HG03469 (cell line): Measurements from ENCODE around the gene PTGR1.
"Not testable (repeated sequence)": the region's sequence is repeated elsewhere in the genome, so short reads cannot be mapped to it uniquely, and the experiment has no call there.

Source experiments
- ATAC-seq: cut with Tn5 transposase; IDR thresholded peaks from one replicate; pipeline ENCODE4 v1.9.1; 2021; ENCODE audit warnings: mild to moderate bottlenecking, moderate library complexity, moderate number of reproducible peaks; ENCODE audit not compliant: unreplicated experiment

Gene PTGR1

DNA sequence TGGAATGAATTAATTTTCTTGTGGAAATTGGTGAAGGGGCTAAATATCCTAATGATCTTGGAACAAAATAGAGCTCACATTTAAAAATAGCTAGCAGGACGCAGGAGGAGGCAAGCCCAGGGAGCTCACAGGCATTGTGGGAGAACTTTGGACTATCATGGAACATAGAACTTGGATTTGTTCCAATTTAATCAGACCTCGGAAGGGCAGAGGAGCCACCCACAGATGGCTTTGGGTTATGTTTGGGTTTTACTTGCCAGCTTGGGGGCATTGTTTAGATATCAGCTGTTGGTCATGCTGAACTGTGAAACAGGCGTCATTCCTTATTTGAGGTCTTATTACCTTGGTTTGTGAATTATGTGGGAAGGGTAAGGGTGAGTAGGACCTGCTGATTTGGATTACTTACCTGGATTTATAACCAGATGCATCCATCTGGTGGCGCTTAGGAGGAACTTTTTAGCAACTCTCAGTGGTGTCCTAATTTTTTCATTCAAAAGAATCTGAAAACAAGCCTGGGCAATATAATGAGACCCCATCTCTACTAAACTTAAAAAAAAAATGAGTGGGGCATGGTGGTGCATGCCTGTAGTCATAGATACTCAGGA is 14.1 kb upstream of the PTGR1 start:
- ATAC-seq = no peak

DNA sequence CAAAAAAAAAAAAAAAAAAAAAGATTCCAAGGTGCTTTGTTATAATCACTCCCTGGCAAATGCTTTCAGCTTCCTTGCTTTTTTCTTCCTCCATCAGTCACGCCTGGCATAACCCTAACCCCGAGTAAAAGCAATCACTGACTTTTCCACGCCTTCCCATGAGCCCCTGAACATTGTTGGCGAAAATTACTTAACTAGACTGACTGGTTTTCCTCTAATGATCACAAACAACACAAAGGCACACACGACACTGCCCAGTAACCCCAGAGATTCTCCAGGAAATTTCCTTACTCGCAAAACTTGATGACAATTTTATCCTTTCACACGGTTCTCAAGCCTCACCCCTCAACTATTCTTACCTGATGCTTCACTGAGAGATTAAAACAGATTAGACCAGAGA is 11.4 kb upstream of the PTGR1 start:
- no peak for ATAC-seq

GRCh38 chr9:111610149-111610548 is 10.7 kb upstream of the PTGR1 start:
- ATAC-seq = no peak

DNA sequence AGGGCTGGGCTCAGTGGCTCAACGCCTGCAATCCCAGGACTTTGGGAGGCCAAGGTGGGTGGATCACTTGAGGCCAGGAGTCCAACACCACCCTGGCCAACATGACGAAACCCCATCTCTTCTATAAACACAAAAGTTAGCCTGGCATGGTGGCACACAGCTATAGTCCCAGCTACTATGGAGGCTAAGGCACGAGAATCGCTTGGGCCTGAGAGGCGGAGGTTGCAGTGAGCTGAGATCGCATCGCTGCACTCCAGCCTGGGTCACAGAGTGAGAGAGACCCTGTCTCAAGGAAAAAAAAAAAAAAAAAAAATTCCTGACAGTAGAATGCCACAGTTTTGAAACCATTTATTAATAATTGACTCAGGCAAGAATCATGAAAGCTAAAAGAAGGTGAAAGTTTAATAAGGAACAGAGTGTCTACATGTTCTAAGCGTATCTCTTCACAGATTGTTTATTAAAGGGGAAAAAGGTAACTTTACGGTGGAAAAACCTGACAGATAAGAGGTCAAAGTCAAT is 5.7 kb upstream of the PTGR1 start:
- no peak for ATAC-seq

DNA sequence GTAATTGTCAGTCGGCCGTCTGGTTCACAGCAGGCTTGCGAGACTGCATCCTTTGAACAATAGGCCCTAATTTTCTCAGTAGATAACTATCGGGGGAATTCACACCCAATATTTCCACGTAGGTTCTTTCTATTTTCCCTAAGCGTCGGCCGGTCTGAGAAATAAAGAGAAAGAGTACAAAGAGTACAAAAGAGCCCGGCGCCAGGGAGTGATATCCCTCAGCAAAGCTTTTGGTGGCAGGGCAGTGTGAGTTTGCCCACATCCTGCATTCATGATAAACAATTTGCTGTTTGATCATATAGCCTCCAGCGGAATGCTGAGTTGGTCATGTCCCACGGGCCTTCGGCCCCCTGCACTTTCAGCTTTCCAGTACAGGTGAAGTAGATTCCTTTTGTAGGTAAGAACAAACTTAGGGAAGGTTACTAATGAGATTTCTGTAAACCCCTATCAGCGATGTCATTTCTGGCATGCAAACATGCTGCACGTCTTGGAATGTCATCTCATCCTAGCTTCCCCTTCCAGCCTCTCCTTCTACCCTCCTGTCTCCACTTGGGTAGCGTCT is 4.7 kb upstream of the PTGR1 start:
- ATAC-seq = no peak

DNA sequence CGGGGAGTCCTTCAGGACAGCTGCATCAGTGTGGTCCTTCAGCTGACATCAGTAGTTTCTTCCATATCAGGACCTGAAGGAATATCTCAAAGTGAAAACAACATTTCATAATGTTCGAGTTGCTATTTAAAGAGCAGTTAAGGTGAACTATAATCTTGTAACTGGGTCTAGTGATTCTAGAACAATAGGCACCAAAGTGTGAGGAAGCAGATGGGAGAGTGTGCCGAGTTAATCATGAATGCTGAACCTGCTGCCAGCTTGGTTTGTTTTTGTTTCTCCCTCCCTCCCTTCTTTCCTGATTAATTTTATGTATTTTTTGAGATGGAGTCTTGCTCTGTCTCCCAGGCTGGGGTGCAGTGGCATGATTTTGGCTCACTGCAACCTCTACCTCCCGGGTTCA is 3.6 kb upstream of the PTGR1 start:
- no peak for ATAC-seq

DNA sequence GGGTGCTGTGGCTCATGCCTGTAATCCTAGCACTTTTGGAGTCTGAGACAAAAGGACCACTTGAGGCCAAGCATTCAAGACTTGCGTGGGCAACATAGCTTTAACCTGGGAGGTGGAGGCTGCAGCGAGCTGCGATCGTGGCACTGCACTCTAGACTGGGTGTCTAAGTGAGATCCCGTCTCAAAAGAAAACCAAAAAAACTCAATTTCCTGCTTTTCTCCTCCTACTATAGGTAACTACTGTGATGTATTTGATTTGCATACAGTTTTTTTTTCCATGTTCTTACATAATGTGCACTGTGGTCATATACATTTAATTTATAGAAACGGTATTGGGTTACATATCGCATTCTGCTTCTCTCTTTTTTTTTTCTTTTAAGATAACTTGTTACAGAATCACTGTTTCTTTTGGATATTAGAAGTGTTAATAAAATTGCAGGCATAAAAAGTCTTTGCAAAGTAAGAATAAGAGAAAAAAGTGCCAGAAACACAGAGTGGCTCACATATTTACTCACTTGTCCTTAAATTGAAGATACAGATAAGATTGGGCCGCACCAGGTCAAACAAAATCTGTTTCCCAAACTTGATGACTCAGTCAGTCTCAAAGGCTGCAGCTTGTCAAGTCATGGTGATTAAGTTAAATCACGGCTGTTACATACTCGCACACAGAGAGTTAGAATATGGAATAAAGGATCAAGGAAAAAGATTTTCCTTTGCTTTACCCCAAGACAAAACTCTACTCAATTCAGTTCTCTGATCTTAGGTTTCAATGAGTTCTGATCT is 2.0 kb upstream of the PTGR1 start:
- no peak for ATAC-seq

DNA sequence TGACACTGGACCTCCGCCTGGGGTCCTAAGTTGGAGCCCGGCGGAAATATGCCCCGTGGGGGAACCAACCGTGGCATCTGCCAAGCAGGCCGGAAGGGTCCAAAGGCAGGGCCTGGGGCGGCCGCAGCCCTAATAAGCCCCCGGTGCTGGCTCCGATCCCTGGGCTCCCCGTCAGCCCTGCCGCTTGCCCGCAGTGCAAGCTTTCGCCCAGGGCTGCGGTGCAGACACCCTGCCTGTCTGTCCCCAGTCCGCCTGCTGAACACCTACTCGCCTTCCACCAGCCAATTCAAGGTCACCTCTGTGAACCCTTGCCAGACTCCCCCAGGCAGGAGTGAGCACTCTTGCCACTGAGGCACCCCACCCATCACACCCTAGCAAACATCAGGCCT is 502 bp upstream of the PTGR1 start:
- no peak for ATAC-seq

DNA sequence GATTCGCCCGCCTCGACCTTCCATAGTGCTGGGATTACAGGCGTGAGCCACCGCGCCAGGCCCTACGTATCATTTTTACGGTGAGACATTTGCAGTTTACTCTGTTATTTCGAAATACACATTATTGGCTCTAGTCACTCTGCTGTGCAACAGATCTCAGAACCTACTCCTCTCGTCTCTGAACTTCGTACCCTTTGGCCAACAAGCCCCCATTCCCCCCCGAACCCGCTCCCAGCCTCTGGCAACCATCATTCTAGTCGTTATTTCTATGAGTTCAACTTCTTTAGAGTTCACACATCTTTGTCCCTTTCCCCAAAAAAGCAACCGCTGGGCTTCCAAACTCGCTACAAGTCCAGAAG is 735 bp downstream of the PTGR1 start:
- no peak for ATAC-seq

GRCh38 chr9:111597852-111598732 is 1.4 kb downstream of the PTGR1 start:
- peak; percentile 45 for ATAC-seq

GRCh38 chr9:111588846-111589245 is 10.6 kb downstream of the PTGR1 start:
- ATAC-seq = no peak

GRCh38 chr9:111586378-111586777 is 13.1 kb downstream of the PTGR1 start:
- no peak for ATAC-seq

DNA sequence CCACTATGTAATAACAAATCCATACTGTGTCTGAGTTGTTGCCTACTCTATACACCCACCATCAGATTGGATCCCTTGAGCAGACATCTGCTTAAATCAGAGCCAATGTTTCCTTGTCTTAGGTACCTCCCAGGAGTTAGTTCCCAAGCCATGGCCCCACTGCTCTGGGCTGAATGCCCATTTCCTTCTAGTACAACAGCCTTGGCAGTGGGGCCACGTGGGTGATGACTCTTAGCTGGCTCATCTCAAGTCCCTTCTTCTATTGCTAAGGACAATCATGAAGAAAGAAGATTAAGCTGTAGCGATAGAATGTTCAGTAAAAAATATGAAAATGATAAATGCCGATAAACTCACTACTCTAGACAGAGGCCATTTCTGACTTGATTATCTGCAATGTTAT is 16.6 kb downstream of the PTGR1 start:
- no peak for ATAC-seq

DNA sequence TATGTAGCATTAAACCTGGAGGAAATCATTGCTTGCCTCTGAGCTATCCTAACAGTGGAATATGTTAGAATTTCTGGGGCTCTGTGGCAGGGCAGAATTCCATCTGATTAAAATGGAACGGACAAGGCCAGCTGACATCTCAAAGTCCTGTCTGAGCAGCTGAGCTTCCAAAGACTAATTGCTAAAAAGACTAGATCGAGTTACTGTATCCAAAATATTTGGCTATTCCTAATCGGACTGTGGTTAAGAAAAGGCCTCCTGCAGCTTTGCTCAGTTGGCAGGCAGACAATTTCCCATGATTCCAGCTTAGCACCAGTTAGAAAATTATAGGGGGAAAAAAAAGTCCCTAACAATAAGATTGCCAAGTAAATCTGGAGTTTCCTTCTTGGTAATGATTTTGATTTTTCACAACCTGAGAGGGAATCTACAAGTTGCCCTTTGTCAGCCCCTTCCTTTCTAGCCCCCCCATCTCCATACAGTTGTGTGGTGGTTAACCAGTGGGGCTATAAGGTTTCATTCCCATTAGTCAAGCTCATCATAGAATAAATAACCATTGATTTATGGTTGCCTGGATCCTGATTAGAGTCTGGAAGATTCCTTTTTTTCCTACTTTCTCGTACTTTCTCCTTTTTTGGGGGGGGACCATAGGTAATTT is 26.4 kb downstream of the PTGR1 start:
- ATAC-seq = no peak

DNA sequence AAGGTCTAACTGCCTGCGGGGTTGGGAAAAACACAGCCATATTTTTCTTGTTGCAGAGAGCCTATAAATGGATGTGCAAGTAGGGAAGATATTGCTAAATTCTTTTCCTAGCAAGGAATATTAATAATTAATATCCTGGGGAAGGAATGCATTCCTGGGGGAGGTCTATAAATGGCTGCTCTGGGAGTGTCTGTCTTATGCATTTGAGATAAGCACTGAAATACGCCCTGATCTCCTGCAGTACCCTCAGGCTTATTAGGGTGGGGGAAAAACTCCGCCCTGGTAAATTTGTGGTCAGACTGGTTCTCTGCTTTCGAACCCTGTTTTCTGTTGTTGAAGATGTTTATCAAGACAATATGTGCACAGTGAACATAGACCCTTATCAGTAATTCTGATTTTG is 31.3 kb downstream of the PTGR1 start:
- not testable (repeated sequence) for ATAC-seq

DNA sequence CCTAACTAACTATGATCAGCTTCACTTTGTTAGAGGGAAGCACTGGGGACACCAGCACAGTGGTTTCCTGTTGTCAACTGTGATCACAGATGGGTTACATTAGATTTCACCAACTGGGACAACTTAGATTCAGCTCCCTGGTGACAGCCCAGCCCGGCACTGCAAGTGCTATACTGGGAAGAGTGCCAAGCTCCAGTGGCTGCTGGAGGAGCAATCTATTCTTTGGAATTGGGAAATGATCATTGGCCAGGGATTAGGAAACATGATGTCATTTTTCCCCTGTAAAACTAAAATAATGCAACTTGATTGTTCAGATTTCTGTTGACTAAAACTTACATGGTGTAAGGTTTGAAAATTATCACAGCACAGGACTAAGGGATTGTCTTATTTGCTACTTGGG is 33.2 kb downstream of the PTGR1 start:
- no peak for ATAC-seq

DNA sequence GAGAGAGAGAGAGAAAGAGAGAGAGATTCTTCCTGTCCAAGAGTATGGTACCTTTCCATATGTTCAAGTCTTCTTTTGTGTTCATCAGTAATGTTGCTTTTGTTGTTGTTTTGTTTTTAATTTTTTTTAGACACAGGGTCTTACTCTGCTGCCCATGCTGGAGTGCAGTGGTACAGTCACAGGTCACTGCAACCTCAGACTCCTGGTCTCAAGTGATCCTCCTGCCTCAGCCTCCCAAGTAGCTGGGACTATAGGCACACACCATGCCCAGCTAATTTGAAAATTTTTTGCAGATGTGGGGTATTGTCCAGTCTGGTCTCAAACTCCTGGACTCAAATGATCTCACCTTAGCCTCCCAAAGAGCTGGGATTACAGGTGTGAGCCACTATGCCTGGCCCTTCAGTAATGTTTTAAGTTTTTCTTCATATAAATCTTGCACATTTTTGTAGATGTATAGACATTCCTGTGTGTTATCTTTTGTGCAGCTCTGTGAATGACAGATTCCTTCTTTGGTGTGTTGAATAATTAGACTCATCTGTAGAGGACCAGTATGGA is 38.2 kb downstream of the PTGR1 start:
- ATAC-seq = no peak

- no peak for ATAC-seq
Measured at GRCh38 chr9:111559000-111559610, 40.3 kb downstream of the PTGR1 start.

- not testable (repeated sequence) for ATAC-seq
Measured at GRCh38 chr9:111555425-111555824, 44.0 kb downstream of the PTGR1 start.

GRCh38 chr9:111548623-111549022 is 50.8 kb downstream of the PTGR1 start:
- no peak for ATAC-seq
